Non-pigmented ciliary epithelial cell (primary cell): ENCODE results near the gene OPHN1.
"Not testable (repeated sequence)": the region's sequence is repeated elsewhere in the genome, so short reads cannot be mapped to it uniquely, and the experiment has no call there.

Experiments
- DNase-seq: peaks from one replicate; pipeline ENCODE4 v3.0.0-alpha.2; 2010; ENCODE audit warnings: low read depth

OPHN1 gene

DNA sequence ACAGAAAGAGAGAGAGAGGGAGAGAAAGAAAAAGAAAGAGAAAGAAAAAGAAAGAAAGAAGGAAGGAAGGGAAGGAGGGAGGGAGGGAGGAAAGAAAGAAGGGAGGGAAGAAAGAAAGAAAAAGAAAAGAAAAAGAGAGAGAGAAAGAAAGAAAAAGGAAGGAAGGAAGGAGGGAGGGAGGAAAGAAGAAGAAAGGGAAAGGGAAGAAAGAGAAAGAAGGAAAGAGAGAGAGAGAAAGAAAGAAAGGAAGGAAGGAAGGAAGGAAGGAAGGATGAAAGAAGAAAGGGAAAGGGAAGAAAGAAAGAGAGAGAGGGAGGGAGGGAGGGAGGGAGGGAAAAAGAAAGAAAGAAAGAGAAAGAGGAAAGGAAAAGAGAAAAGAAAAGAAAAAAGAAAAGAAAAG, 10.8 kb downstream of the OPHN1 start:
- no peak for DNase-seq

- DNase-seq: no peak
Measured at GRCh38 chrX:68421636-68422035, 11.7 kb downstream of the OPHN1 start.

DNA sequence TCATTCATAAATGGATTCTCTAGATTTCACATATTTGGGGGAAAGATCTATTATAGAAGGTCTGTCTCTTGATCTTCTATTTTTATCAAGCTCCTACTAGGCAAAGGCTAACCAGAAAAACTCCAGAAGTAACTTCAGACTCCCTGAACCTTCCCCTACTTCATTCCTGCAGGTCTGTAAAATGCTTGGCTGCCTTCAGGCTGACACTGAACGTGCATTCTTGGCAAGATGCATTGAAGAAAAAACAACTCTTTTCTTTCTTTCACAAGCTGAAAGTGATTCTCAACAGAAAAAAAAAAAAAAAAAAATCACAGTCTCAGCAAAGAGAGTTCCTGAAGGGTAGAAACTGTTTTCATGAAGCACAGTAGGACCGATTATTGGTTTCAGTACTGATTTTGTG, 12.7 kb downstream of the OPHN1 start:
- no peak for DNase-seq

DNA sequence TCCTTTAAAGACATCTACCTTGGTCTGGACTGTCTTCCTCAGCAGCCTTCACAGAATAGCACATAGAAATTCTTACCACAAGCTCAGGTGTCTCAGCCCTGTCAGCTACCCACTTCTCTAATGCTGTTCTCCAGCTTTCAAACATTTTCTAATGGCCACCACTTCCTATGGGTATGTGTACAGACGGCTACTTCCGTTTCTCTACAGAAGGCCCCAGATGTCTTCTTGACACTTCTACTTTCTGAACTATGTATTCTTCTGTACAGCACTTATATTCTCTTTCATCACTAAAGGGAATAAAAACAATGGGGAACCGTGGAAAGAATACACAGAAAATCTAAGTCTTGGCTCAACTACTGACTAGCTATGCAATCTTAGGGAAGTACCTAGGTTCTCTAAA, 13.3 kb downstream of the OPHN1 start:
- DNase-seq: no peak

- DNase-seq: no peak
Measured at GRCh38 chrX:68417651-68418050, 15.6 kb downstream of the OPHN1 start.

- no peak for DNase-seq
Measured at GRCh38 chrX:68416592-68416991, 16.7 kb downstream of the OPHN1 start.

GRCh38 chrX:68415316-68415715, 18.0 kb downstream of the OPHN1 start:
- no peak for DNase-seq

GRCh38 chrX:68413254-68413653, 20.0 kb downstream of the OPHN1 start:
- DNase-seq: no peak

DNA sequence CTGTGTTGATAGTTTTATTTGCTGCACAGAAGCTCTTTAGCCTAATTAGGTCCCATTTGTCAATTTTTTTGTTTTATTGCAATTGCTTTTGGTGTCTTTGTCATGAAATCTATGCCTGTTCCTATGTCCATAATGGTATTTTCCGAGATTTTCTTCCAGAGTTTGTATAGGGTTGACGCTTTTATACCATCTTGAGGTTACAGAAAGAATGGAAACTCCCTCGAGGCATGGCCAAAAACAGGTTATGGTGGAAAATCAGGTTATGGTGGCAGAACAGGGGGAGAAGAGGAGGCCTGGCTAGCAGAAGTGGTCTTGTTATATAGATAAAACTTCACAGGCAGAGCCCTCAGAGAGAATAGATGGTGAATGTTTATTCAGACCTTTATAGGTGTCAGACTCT, 21.6 kb downstream of the OPHN1 start:
- no peak for DNase-seq

GRCh38 chrX:68409194-68409593, 24.1 kb downstream of the OPHN1 start:
- DNase-seq: no peak

GRCh38 chrX:68403522-68403921, 29.8 kb downstream of the OPHN1 start:
- no peak for DNase-seq

DNA sequence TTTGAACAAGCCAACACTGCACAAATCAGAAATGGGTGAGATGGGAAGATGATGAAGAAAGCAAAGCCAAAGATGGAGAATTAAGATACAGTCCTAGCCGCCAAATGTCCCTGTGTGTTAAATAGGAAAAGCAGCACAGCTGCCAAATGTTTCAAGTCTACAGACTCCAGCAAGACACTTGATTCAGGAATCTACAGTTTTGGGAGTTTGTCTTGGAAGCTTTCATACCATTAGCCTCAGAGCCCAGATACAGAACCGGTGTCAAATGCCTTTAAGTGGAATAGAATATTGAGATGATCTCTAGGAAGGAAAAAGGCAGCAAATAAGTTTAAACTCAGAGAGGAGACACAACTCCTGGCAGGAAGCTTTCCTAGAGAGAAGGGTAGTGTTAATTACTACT, 30.3 kb downstream of the OPHN1 start:
- no peak for DNase-seq

GRCh38 chrX:68402094-68402493, 31.2 kb downstream of the OPHN1 start:
- no peak for DNase-seq

DNA sequence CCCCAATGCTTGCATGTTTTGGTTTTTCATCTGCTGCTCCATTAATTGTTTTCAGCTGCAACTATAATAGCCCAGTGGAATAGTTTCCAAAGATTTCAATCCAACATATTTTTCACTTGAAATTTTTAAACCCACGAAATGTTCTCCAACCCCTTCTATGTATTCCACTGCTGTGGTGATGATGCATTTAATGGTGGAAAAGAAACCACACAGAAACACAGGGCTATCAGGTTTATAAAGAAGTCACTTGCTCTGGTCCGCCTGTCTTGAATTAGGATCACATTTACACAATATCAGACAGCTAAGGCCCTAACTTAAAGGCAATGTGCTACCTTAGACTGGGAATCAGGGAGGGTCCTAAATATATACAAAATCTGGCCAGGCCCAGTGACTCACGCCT, 35.0 kb downstream of the OPHN1 start:
- DNase-seq: no peak

- DNase-seq: no peak
Measured at GRCh38 chrX:68396953-68397352, 36.3 kb downstream of the OPHN1 start.

GRCh38 chrX:68389419-68389960, 43.8 kb downstream of the OPHN1 start:
- DNase-seq: not testable (repeated sequence)

DNA sequence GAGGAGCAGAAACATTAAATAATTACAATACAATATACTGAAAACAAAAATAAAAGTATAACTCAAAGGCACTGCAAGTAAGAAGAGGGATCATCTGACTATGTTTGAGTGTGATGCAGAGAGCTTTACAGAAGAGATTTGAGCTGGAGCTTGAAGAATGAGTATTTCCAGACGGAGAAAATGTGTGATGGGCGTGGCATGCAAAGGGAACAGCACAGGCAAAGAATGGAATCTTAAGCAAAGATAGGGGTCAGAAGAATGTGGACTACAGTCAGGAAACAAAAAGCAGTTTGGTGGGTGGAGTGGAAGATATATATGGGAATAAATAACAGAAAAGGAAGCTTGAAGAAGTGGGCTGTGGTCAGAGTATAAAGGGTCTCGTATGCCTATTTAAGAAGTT, 45.5 kb downstream of the OPHN1 start:
- no peak for DNase-seq

DNA sequence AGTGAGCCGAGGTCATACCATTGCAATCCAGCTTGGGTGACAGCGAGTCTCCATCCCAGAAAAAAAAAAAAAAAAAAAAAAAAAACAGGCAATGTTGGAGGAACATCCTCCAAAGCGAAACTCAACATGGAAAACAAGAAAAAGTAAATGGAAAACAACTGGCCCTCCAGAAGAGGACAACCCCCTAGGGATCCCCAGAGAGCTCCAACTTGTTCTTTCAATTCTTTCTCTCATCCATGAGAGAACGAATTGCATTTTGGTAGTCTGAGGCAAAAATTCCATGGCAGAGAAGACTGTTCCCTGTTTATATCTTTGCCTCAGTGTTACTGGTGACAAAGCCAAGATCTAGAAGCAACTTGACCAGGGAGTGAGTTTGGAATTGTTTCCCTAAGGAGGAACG, 49.8 kb downstream of the OPHN1 start:
- no peak for DNase-seq

DNA sequence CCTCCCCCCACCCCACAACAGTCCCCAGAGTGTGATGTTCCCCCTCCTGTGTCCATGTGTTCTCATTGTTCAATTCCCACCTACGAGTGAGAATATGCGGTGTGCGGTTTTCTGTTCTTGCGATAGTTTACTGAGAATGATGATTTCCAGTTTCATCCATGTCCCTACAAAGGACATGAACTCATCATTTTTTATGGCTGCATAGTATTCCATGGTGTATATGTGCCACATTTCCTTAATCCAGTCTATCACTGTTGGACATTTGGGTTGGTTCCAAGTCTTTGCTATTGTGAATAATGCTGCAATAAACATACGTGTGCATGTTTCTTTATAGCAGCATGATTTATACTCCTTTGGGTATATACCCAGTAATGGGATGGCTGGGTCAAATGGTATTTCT, 55.7 kb downstream of the OPHN1 start:
- DNase-seq: not testable (repeated sequence)

DNA sequence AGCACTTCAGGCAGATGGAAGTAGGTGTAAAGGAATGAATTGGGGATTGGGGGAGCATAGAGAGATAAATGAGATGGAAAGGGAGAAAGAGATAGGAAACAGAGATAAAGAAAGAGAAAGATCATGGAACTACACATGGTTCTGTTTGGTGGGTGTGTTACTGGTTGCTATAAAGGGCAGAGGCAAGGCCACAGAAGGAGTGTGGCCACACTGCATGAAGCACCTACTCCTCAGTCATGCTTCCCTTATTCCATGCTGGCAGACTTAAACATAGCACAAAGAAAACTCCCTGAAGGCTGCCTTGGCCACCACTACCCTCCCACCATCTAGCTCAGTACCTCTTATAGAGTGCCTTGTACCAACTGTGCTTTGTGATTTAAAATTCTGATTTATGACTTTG, 56.9 kb downstream of the OPHN1 start:
- DNase-seq: no peak

DNA sequence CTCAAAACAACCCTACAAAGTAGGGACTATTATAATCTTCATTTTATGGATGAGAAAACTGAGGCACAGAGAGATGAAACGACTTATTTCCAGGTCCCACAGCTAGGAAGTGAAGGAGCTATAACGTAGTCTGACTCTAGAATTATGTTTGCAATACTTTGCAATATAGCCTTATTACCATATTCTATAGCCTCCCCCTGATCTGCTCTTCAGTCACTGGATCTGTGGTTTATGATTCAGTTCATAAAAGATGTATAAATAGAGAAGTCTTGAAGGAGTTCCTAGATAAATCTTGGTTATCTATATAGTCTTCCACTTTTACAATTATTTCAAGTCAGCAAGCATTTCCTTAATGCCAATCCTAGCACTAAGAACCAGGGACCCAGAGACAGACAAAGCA, 57.5 kb downstream of the OPHN1 start:
- DNase-seq: no peak

DNA sequence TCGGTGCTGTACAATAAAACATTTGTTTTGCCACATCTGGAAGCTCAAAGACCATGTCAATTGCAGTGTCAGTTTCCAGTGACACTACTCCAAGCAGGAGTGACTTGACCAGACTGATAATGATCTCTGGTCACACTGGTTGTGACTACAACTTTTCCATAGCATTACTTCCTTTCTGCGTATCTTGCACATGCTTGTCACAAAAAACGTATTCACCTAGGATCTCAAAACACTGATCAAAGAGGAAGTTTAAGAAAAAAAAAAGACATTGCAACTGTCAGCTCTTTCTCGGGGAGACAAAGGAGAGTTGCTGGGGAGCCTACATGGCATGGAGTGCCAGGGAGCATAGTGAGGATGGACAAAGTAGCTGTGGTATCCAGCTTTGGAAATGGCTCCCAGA, 60.6 kb downstream of the OPHN1 start:
- no peak for DNase-seq

- no peak for DNase-seq
Measured at GRCh38 chrX:68369559-68369958, 63.7 kb downstream of the OPHN1 start.

GRCh38 chrX:68365341-68365740, 68.0 kb downstream of the OPHN1 start:
- DNase-seq: no peak

DNA sequence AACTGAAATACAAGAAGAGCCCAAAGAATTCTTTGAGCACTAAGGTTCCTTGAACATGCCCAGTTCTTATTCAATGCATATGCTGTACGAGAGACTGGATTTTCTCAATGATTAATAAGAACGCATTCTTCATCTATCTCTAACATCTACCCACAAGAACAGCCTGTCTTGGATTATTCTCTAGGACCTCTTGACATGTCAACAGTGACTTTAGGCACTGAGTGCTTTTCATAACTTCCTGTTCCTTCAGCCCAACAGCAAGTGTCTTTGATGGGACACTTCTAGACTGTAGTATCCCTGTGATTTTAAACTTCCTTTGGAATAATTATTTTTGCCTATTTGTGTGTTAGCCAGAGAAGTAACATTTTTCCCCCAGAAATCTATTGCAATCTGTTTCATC, 69.3 kb downstream of the OPHN1 start:
- no peak for DNase-seq
